ENCODE data around the gene PLD1.
"Not testable (repeated sequence)": the region's sequence is repeated elsewhere in the genome, so short reads cannot be mapped to it uniquely, and the experiment has no call there.

PLD1 gene

GRCh38 chr3:171640520-171641412, 169.5 kb downstream of the PLD1 start:
- Mint-ChIP-seq H3K27me3 (no peaks in the 10 kb centered on the region), H3K4me3 (no peak overlapping the region), H3K36me3 (ENCODE audit: low read depth) (peaks cover 51% of the 10 kb centered on the region), H3K27ac (no peak overlapping the region), H3K4me1 (ENCODE audit: low read depth) (peaks cover 10% of the 10 kb centered on the region), H3K9me3 (no peaks in the 10 kb centered on the region)
- intact Hi-C loops (cut with micrococcal nuclease), result no loop called here

GRCh38 chr3:171636666-171637065, 173.6 kb downstream of the PLD1 start:
- H3K27ac Mint-ChIP-seq, result no peak overlapping the region
- H3K4me3 Mint-ChIP-seq, result no peak overlapping the region
- peaks cover 36% of the 10 kb centered on the region for H3K36me3 Mint-ChIP-seq (ENCODE audit: low read depth)
- peaks cover 10% of the 10 kb centered on the region for H3K4me1 Mint-ChIP-seq (ENCODE audit: low read depth)
- intact Hi-C loops (cut with micrococcal nuclease), result no loop called here
- H3K9me3 Mint-ChIP-seq, result no peaks in the 10 kb centered on the region
- no peaks in the 10 kb centered on the region for H3K27me3 Mint-ChIP-seq

DNA sequence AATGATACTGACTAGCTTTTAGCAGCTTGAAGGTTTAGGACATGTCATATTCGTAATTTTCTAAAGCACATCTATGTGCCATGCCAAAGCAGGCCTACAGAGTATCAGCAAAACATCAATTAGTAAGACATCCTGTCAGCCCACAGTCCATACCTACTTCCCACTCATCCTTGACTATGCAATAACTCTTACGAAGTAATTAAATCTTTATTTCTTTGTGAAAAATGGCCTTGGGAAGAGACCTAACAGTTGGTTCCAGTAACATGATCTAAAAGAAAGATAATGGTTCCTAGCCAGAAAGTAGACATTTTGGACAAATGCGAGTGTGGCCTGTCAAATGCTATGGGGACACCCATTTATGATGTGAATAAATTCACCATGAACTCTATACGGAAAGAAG, 177.5 kb downstream of the PLD1 start:
- peaks cover 10% of the 10 kb centered on the region for H3K4me1 Mint-ChIP-seq (ENCODE audit: low read depth)
- H3K27me3 Mint-ChIP-seq, result no peaks in the 10 kb centered on the region
- no peak overlapping the region for H3K27ac Mint-ChIP-seq
- peaks cover 14% of the 10 kb centered on the region for H3K36me3 Mint-ChIP-seq (ENCODE audit: low read depth)
- no peak overlapping the region for H3K4me3 Mint-ChIP-seq
- intact Hi-C loops (cut with micrococcal nuclease), result no loop called here
- no peaks in the 10 kb centered on the region for H3K9me3 Mint-ChIP-seq

GRCh38 chr3:171626799-171627198, 183.5 kb downstream of the PLD1 start:
- intact Hi-C loops (cut with micrococcal nuclease); H3K4me3 Mint-ChIP-seq; H3K27ac Mint-ChIP-seq; H3K4me1 Mint-ChIP-seq (ENCODE audit: low read depth); H3K27me3 Mint-ChIP-seq: not testable (repeated sequence)
- peaks cover 17% of the 10 kb centered on the region for H3K9me3 Mint-ChIP-seq
- peaks cover 37% of the 10 kb centered on the region for H3K36me3 Mint-ChIP-seq (ENCODE audit: low read depth)

GRCh38 chr3:171622126-171622525, 188.2 kb downstream of the PLD1 start:
- Mint-ChIP-seq H3K27me3 (no peaks in the 10 kb centered on the region), H3K9me3 (peaks cover 15% of the 10 kb centered on the region), H3K36me3 (ENCODE audit: low read depth) (peaks cover 49% of the 10 kb centered on the region), H3K27ac (no peak overlapping the region), H3K4me1 (ENCODE audit: low read depth) (no peaks in the 10 kb centered on the region), H3K4me3 (no peak overlapping the region)
- intact Hi-C loops (cut with micrococcal nuclease), result no loop called here

GRCh38 chr3:171620825-171621434, 189.4 kb downstream of the PLD1 start:
- H3K36me3 Mint-ChIP-seq (ENCODE audit: low read depth), result peaks cover 52% of the 10 kb centered on the region

DNA sequence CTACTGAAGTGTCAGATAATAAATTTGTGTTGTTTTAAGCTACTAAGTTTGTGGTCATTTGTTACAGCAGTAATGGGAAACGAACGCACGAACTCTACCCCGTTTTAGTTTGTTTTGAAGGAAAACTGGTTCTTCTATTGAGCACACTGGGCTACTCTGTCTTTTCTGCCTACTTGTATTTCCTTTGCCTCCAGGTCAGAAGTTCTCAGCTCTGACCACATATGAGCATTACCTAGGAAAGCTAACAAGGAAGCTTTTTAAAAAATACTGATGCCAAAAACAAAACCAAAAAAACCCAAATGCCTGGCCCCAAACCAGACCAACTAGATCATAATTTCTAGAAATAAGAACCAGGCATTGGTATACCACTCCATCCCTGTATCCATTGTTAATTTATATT, 193.5 kb downstream of the PLD1 start:
- Mint-ChIP-seq H3K27ac (no peak overlapping the region), H3K9me3 (no peaks in the 10 kb centered on the region), H3K27me3 (no peaks in the 10 kb centered on the region), H3K4me3 (no peak overlapping the region), H3K4me1 (ENCODE audit: low read depth) (no peaks in the 10 kb centered on the region), H3K36me3 (ENCODE audit: low read depth) (peaks cover 54% of the 10 kb centered on the region)
- intact Hi-C loops (cut with micrococcal nuclease), result no loop called here

More at GRCh38 chr3:171620825-171621434, 189.4 kb downstream of the PLD1 start:
- H3K27me3 Mint-ChIP-seq, result no peaks in the 10 kb centered on the region
- no peak overlapping the region for H3K27ac Mint-ChIP-seq
- intact Hi-C loops (cut with micrococcal nuclease), result no loop called here
- no peaks in the 10 kb centered on the region for H3K4me1 Mint-ChIP-seq (ENCODE audit: low read depth)
- H3K9me3 Mint-ChIP-seq, result peaks cover 4% of the 10 kb centered on the region
- no peak overlapping the region for H3K4me3 Mint-ChIP-seq

DNA sequence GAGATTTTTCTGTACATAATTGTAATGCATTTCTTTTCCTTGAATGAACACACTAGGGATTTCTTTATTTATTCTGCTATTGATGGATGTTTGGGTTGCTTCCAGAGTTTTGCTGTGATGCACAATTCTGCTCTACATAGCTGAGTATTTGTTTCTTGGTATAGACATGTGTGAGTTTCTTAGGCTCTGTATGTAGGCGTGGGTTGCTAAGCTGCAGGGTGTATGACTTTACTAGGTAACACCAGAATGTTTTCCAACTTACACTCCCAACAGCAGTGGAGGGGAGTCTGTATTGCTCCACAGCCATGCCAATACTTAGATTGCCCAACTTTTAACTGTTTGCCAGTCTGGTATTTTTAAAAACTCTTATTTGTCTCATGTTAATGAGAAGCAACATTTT, 194.6 kb downstream of the PLD1 start:
- no peaks in the 10 kb centered on the region for H3K4me1 Mint-ChIP-seq (ENCODE audit: low read depth)
- H3K27me3 Mint-ChIP-seq, result no peaks in the 10 kb centered on the region
- peaks cover 63% of the 10 kb centered on the region for H3K36me3 Mint-ChIP-seq (ENCODE audit: low read depth)
- no peak overlapping the region for H3K27ac Mint-ChIP-seq
- H3K4me3 Mint-ChIP-seq, result no peak overlapping the region
- H3K9me3 Mint-ChIP-seq, result no peaks in the 10 kb centered on the region
- intact Hi-C loops (cut with micrococcal nuclease), result no loop called here

- intact Hi-C loops (cut with micrococcal nuclease), result no loop called here
- Mint-ChIP-seq H3K27me3 (no peaks in the 10 kb centered on the region), H3K4me1 (ENCODE audit: low read depth) (no peaks in the 10 kb centered on the region), H3K27ac (no peak overlapping the region), H3K36me3 (ENCODE audit: low read depth) (peaks cover 63% of the 10 kb centered on the region), H3K9me3 (no peaks in the 10 kb centered on the region), H3K4me3 (no peak overlapping the region)
Observed at GRCh38 chr3:171615281-171615680, 195.0 kb downstream of the PLD1 start.

- intact Hi-C loops (cut with micrococcal nuclease), result no loop called here
- Mint-ChIP-seq H3K36me3 (ENCODE audit: low read depth) (peaks cover 55% of the 10 kb centered on the region), H3K4me3 (no peak overlapping the region), H3K4me1 (ENCODE audit: low read depth) (no peaks in the 10 kb centered on the region), H3K27ac (no peak overlapping the region), H3K9me3 (no peaks in the 10 kb centered on the region), H3K27me3 (no peaks in the 10 kb centered on the region)
Observed at GRCh38 chr3:171614318-171614921, 195.9 kb downstream of the PLD1 start.

DNA sequence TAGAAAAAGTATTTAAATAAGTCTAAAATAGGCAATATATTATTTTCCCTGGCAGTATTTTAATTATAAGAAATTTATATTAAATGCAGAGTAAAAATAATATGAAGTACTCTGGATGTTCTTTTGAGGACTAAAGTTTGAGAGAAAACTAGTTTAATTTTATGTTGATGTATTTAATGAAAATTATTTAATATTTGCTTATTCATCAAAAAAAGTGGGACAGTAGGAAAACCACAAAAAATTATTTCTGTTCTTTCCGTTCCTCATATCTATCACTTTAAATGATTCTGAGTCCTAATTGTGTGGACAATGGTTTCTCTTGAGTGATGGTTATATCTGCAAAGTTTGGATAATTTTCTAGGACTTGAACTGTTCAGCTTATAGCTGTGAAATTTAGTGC, 202.8 kb downstream of the PLD1 start:
- no peaks in the 10 kb centered on the region for H3K27me3 Mint-ChIP-seq
- H3K36me3 Mint-ChIP-seq (ENCODE audit: low read depth), result peaks cover 57% of the 10 kb centered on the region
- no peak overlapping the region for H3K27ac Mint-ChIP-seq
- H3K9me3 Mint-ChIP-seq, result no peaks in the 10 kb centered on the region
- intact Hi-C loops (cut with micrococcal nuclease), result no loop called here
- H3K4me1 Mint-ChIP-seq (ENCODE audit: low read depth), result no peaks in the 10 kb centered on the region
- H3K4me3 Mint-ChIP-seq, result no peak overlapping the region

DNA sequence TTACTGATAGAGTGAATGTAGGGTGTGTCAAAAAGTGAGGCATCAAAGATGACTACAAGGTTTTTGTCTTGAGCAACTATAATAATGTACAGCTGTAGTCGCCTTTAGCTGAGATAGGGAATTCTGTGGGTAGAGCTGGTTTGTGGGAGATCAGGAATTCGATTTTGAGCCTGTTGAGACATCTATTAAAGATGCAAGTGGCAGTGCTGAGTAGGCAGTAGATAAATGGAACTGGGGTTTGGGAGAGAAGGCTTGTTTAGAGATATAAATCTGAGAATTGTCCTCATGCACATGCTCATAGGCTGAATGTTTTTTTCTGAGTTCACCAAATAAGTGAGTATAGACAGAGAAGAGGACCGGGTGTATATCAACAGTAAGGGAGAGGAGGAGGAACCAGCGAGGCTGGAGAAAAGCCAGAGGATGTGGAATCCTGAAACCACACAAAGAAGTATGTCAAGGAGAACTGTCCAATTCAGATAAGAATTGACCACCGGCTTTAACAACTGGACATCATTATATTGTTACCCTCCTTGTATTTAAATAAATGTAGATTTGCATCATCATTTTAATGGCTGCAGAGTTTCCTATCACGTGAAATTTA, 204.0 kb downstream of the PLD1 start:
- intact Hi-C loops (cut with micrococcal nuclease), result no loop called here
- Mint-ChIP-seq H3K9me3 (no peaks in the 10 kb centered on the region), H3K27ac (no peak overlapping the region), H3K4me3 (no peak overlapping the region), H3K27me3 (no peaks in the 10 kb centered on the region), H3K36me3 (ENCODE audit: low read depth) (peaks cover 57% of the 10 kb centered on the region), H3K4me1 (ENCODE audit: low read depth) (no peaks in the 10 kb centered on the region)

DNA sequence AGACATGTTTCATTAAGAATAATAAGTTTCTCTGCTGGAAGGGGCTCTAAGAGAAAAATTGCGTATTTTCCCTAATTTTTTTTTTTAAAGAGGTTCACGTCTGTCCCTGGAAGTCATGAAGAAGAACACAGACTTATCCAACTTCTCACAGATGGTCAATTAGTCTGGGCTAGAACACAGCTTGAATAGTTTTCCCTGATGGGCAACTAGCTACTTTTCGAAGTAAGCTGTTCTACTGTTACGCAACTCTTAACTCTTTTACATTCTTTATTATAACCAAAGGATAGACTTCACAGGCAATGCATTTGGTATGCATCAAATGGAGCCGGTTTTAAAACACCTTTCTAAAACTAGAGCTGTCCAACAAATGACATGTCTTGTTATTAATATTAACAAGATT, 205.9 kb downstream of the PLD1 start:
- H3K36me3 Mint-ChIP-seq (ENCODE audit: low read depth), result peaks cover 52% of the 10 kb centered on the region
- H3K27me3 Mint-ChIP-seq, result no peaks in the 10 kb centered on the region
- H3K4me3 Mint-ChIP-seq, result no peak overlapping the region
- H3K4me1 Mint-ChIP-seq (ENCODE audit: low read depth), result no peaks in the 10 kb centered on the region
- H3K9me3 Mint-ChIP-seq, result no peaks in the 10 kb centered on the region
- H3K27ac Mint-ChIP-seq, result no peak overlapping the region
- intact Hi-C loops (cut with micrococcal nuclease), result no loop called here

- H3K4me1 Mint-ChIP-seq (ENCODE audit: low read depth), result no peaks in the 10 kb centered on the region
- no peaks in the 10 kb centered on the region for H3K27me3 Mint-ChIP-seq
Observed at GRCh38 chr3:171602072-171602471, 208.2 kb downstream of the PLD1 start.

More at GRCh38 chr3:171602072-171602471, 208.2 kb downstream of the PLD1 start:
- Mint-ChIP-seq H3K27ac (no peak overlapping the region), H3K36me3 (ENCODE audit: low read depth) (peaks cover 42% of the 10 kb centered on the region), H3K4me3 (no peak overlapping the region), H3K9me3 (no peaks in the 10 kb centered on the region)
- intact Hi-C loops (cut with micrococcal nuclease), result no loop called here
